Measurements from ENCODE around the gene ZNF124.

The ZNF124 gene

DNA sequence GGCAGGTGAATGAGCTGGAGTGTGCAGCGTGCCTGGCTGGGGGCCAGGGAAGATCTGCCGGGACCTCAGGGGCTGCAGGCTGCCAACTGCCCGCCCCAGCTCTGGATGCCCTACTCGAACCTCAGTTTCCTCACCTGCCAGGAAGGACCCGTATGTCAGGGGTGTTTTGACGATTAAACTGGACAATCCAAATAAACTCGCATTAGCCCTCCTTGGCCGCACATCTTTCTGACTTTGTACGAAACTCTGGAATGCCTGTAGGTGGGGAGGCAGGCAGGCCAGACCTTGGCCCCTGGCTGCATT, 59.4 kb downstream of the ZNF124 start:
- no peak for DNase-seq (ENCODE audit: low spot score)

DNA sequence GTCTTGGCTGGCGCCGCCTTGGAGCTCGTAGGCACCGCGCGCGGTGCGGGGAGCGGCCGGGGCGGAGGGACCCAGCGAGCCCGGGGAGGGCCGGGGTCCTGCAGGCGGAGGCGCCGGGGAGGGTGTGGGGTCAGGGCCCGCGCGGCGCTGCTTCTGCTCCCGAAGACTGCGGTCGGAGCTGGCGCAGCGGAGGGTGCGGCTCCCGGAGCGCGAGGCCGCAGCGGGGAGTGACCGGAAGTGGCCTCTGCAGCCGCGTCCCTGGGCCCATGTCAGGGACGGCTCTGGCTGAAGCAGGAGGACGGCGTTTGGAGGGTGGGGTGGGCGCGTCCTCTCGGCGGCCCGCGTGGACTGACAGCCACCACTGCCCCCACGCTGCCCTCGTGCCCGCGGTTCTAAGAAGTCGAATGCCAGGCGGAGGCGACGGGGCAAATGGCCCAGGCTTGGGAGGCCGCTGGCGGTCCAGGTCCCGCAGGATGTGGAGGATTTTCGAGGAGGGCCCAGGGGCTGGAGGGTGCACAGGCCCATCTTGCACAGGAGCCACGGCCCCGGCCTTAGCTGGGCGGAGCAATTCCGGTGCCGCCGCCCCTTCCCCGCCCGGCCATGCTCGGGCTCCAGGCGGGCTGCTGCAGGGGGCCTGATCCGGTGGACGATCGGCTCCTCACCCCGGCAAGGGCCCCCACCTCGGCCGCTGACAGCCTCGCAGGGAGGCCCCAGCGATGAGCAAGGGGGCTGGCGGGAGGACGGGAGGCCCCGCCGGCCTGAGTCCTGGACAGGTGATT, 59.9 kb downstream of the ZNF124 start:
- DNase-seq (ENCODE audit: low spot score): peak; percentile 88

DNA sequence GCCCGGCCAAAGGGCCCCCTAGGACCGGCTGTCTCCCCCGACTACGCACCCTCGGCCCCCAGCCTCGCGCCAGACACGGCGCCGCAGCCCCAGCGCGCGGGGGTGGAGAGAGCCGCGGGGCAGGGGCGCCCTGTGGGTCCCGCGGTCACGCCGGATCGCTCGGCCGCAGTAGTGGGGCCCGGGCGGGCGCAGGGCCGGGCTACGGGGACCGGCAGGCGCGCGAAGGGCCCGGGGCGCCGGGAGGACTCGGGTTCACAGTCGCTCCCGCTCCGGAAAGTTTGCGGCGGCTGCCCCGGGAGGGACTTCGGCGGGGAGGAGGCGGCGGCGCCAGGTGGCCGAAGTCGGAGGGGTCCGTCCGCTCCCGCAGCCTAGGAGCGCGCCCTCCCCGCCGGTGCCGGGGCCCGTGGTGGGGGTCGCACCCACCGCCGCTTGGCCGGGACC, 60.5 kb downstream of the ZNF124 start:
- no peak for DNase-seq (ENCODE audit: low spot score)

DNA sequence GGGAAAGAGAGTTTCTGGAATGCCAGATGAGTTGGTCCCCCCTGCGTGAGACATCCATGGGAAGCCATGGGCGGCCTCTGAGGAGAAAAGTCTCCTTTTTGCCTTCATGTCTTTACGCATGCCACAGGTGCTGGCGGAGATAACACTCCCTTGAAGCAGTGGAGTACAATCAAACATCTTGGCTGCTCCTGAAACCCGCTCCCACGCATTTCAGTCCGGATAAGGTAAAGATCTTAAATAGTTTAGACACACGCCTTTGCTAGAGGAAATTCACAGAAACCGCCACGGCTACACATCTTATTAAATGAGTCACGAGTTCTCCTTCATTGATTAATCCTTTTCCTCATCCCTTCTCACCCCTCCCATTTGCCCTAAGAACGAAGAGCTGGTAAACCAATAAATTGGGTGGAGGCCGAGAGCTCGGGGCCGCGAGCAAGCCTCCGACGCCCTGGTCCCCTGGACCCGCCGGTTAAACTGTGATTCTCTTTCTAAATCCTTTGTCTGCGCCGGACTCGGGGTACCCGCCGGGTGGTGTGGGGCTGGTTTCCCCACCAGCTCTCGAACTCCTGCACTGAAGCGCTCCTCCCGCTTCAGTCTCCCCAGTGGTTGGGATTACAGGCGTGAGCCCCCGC, 61.1 kb downstream of the ZNF124 start:
- no peak for DNase-seq (ENCODE audit: low spot score)

DNA sequence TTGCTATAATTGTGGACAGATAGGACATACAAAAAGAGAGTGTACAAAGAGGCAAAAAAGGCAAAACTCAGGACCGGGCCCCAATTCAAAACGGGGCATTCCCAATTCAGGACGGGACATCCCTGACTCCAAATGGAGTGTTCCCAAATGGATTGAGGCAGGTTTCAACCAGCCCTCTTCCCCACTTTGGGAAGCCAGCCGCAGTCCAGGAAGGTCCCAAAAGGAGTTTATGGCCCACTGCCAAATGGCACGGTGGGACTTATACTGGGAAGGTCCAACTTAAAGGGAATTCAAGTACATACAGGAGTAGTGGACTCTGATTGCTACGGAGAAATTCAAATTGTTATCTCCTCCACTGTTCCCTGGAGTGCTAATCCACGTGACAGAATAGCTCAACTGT, 64.1 kb downstream of the ZNF124 start:
- no peak for DNase-seq (ENCODE audit: low spot score)

DNA sequence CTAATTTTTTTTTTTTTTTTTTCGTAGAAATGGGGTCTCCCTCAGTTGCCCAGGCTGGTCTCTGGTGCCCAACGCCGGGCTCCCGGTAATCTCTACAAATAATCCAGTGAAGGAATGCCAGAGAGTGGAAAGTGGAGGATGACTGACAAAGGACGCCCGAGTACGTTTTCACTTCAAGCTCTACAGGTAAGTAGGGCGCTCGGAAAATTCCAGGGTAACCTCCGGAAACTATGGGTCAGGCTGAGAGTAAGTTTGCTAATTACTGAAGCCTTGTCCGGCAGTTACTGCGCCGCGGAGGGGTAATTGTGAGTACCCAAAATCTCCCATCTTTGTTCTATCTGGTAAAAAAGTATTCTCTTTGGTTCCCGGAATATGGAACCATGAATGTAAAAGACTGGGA, 65.9 kb downstream of the ZNF124 start:
- no peak for DNase-seq (ENCODE audit: low spot score)
